Suppressor macrophage treated with lipopolysaccharide for 1 hour (primary cell): ENCODE results near the gene PDZRN4.
"Not testable (repeated sequence)": the region's sequence is repeated elsewhere in the genome, so short reads cannot be mapped to it uniquely, and the experiment has no call there.

ENCODE experiments used
- DNase-seq, 3 donors: peaks; one replicate each; pipeline ENCODE4 v3.0.0-alpha.2; 2020 to 2022

PDZRN4 gene

GRCh38 chr12:41217727-41218126 lies 29.6 kb downstream of the PDZRN4 start:
- no peak for DNase-seq

- no peak for DNase-seq
These were observed 32.8 kb downstream of the PDZRN4 start for GRCh38 chr12:41220931-41221330.

GRCh38 chr12:41221491-41221890 lies 33.4 kb downstream of the PDZRN4 start:
- no peak for DNase-seq

DNA sequence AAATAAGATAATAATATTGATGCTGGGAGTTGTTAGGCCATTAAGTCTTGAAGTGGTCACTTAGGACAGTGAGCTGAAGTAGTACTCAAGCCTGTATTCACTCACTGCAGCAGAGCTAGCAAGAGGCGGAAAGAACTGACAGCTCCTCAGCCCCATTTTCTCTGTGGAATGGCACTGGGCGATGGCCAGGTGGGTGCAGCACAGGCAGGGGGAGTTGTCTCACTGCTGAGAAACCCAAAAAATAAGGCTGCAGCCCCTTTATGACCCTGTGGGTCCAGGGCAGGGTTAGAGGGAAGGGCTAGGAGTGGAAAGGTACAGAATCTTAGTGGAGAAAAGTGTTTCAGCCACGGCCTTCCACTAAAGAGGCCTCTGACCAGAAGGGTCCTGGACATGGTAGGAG lies 35.5 kb downstream of the PDZRN4 start:
- no peak for DNase-seq

DNA sequence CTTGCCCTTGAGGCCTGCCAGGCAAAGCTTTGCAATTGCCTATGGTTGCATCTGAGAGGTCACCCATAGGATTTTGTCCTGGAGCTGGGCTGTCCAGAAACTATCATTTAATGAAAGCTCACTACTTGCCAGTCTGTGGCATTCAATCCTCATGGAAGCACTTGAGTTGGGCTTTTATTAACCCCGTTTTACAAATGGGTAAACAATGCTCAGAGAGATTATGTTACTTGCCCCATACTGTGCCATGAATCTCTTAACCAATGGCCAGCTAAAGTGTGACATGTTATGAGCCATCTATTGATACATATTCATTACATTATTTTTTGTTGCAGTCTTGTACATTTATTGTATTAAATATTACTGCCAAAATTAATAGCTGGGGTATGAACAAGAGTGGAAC lies 35.9 kb downstream of the PDZRN4 start:
- no peak for DNase-seq

DNA sequence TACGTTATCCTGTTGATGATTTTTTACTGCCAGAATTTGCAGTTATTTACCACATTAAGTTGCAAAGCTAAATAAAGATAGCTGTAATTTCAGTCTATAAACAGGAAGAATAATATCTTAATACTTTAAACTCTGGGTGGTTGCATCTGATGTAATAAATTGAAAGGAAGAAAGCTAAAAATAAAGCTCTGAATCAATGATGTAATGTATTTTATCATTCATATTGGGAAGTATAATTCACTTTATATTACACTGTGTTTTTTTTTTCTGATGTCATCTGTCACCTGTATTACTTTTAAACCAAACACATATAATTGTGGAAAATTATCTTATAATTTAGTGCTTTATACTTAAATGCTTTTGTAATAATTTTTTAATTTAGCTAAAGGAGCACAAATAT lies 37.1 kb downstream of the PDZRN4 start:
- no peak for DNase-seq

DNA sequence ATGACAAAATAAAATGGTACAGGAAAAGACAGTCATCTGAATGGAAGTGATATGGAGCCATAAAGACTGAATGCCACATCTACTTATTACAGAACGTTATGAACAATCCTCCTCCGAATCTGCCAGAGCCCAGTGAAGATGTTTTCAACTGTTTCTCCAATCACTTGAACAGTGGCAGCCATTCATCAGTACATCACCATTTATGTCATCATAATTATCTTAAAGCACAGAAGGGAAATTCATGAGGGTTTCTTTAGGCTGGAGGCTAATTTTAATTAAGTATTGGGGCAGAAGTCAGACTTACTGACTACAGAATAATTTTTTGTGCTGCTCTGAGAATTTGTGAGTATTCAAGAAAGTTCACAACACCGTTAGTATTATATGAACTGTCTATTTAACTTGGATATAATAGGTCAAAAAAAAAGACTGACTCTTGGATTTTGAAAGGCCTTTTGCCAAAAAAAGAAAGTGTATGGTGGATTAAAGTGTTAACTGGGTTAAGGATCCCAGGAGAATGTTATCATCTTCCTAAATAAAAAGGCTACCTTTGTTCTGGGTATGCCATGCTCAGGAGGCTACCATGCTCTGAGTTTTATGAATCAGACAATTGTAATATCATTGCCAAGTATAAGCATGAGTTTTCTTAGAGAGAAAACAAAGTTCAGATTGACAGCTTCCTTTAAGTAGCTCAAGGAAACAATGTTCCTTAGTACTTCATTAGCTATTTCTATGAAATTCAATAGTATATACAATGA lies 40.1 kb downstream of the PDZRN4 start:
- no peak for DNase-seq

- no peak for DNase-seq
These were observed 42.6 kb downstream of the PDZRN4 start for GRCh38 chr12:41230756-41231155.

DNA sequence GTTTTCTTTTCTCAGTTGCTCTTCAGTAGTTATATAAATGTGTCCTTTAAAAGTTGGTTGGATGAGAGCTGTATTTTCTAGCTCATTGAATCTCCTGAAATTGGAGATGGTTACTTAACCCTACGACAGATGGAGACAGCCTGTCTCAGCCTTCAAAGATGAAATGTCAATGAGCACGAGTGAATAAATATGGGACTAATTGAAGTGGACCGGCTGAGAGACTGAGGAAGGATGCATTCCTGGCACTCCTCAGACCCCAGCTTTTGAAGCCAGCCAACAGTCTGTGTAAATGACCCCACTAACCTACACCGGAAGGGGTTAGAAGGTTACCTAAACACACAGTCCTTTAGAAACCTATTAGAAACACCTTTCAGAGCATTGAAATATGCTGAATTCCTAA lies 46.6 kb downstream of the PDZRN4 start:
- no peak for DNase-seq

GRCh38 chr12:41242603-41243002 lies 54.5 kb downstream of the PDZRN4 start:
- no peak for DNase-seq

DNA sequence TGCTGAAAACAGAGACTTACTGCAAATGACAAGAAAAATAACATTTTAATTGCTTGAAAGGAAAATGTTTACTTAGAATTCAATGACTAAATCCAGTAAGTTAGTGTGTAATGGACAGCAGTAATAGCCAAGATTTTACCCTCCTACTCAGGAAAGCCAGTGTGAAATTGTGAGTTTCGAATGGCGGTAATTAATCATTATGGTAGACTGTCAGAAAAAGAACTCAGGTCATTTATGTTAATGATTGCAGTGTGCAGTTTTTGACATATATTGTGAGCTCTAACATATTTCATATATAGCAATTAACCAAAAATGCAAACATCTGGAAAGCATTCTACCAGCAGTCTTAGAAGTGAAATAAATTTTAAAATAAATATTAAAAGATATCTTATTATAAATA lies 60.3 kb downstream of the PDZRN4 start:
- DNase-seq, result no peak

DNA sequence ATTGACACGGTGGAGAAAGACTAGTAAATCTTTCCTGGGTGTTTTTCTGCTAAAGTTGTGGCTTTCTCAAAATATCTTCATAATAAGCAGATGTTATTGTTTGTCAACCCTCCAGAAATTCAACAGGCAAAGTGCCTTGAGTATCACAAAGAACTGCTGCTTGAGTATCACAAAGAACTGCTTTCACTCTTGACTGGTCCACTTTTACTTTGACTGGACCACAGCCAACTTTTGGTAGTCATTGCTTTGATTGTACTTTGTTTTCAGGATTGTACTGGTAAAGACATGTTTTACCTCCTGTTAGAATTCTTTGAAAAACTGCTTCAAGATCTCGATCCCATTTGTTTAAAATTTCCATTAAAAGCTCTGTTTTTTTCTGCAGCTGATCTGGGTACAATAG lies 62.6 kb downstream of the PDZRN4 start:
- no peak for DNase-seq

DNA sequence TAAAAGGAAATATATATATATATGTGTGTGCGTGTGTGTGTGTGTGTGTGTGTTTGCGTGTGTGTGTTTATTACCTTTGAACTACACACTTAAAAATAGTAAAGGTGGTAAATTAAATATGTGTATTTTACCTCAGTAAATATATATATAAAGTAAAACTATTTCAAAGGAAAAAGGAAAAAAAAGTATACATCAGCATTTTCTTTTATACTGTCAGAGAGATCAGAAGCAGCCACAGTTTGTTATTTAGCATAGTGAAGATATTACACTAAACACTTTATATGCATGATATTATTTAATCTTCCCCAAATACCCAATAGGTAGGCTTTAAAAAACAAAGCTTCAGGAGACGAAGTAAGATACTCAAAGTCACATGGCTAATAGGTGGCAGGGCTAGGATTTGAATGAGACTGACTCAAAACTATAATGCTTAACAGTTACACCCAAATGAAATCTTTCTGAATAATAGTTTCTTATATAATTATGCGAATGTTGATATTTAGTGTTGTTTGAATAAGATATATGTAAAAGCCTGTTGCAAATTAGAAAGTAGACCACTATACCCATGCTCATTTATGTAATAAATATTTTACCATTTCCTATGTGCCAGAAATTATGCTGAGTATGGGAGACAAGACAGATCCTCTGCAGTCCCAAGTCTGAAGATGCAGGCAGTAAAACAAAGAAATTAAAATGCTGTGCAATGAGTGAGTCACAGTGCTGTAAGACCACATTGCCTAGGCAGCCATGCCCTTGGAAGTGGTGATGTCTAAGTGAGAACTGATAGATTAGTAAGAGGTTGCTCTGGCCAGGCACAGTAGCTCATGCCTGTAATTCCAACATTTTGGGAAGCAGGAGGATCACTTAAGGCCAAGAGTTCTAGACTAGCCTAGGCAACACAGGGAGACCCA lies 66.1 kb downstream of the PDZRN4 start:
- DNase-seq, result peak in 1 of 3 donors; percentile 4

DNA sequence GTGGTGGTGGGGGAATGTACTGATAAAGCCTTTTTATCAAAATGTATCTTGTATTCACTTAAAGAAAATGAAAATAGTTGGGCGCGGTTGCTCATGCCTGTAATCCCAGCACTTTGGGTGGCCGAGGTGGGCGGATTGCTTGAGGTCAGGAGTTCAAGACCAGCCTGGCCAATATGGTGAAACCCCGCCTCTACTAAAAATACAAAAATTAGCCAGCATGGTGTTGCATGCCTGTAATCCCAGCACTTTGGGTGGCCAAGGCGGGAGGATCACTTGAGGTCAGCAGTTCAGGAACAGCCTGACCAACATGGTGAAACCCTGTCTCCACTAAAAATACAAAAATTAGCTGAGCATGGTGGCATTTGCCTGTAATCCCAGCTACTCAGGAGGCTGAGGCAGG lies 75.1 kb downstream of the PDZRN4 start:
- not testable (repeated sequence) for DNase-seq

GRCh38 chr12:41264281-41264680 lies 76.2 kb downstream of the PDZRN4 start:
- peak in 1 of 3 donors; percentile 18 for DNase-seq

DNA sequence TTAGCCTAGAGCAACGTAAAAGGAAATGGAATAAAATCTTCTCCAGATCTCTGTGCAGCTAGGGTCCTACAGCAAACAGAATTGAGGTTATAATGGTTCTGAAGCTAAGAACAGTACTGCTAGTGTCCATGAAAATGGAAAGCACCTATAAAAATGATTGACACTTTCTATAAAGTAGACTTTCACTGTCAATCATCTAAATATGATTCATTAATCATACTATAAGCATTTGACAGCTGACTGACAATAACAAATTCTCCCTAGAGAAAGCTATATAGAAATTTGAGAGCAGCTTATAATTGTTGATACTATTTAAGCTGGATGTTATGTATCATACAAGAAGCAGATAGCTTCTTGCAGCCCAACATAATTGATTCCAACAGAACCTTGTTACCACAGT lies 80.9 kb downstream of the PDZRN4 start:
- no peak for DNase-seq

- DNase-seq, result no peak
These were observed 83.4 kb downstream of the PDZRN4 start for GRCh38 chr12:41271489-41271888.

DNA sequence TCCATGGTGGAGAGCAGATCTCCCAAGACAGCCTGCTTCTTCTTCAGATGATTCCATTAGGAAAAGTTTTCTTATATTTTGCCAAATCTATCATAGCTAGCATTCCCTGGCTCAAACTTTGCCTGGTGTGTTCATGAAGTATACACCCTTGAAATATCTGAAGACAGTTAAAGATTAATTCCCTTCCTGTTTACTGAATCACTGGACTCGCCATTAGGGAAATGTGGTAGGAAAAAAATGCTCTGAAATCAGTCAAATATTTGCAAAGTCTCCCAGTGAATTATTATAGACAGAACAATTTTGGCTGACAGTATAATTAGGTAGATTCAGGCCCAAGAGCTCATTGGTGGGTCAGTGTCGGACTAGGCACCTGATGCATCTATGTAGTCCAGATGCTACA lies 86.5 kb downstream of the PDZRN4 start:
- DNase-seq, result no peak

DNA sequence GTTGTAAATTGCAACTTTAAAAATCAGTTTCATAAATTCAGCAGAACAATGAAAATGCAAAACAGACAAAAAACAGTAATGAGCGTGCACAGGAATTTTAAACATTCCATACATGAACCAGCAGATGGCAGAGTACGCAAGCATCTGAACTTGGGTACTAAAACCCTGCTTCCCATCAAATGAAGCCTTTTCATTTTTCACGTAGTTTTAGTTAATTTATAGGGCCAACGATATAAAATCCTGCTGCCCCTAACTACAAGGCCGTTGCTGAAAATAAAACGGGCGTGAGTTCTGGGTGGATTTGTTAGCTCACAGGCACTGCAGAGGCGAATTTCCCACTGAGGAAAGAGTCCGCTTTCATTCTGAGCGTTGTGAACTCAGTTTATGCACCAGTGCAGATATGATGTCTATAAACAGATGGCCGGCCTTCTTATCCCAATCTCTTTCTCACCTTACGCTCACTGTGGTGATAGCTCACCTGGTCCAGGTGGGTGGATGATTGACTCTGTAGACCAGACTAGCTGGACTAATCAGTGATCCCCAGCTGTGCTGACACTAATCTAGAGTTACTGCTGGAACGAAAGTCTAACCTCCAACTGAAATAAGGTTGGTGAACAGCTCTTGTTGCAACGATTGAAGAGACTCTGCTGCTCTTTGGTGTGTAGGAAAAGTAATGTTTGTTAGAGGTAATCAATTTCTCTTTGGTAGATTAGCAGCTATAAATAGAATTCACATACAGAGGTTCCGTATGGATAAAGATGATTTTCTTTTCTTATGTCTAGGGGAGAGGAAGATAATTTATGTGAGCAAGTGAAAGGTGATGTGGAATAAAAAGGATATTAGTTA lies 89.2 kb downstream of the PDZRN4 start:
- peak; percentile 53 to 75 (median 64) for DNase-seq

- no peak for DNase-seq
These were observed 89.8 kb downstream of the PDZRN4 start for GRCh38 chr12:41277946-41278267.

GRCh38 chr12:41280341-41281095 lies 92.4 kb downstream of the PDZRN4 start:
- not testable (repeated sequence) for DNase-seq

GRCh38 chr12:41285470-41285869 lies 97.3 kb downstream of the PDZRN4 start:
- not testable (repeated sequence) for DNase-seq

DNA sequence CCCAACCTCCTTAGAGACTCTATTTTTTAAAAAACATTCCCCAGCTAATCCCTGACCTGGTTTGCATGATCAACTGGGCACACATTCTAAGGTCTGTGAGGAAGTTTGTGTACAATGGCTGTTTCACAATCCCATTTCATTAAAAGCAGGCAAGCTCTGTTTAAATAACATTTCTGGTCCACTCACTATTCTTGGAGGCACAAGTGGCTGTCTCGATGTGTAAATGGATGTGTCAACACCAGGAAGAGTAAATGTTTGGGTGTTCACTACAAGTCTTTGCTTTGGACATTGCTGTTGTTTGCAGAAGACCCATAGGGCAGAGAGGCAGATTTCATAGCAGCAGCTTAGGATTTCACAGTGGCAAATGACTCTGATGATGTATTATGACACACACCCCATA lies 98.3 kb downstream of the PDZRN4 start:
- peak in 1 of 3 donors; percentile 14 for DNase-seq
